Caco-2 (cell line): ENCODE results near the gene CMKLR1. TPM values are rescaled to one million over a fixed set of nuclear protein-coding genes. Genes with fewer than 3 reads are reported as not detected.

Experiments used
- BruUV-seq: library from RNA; stranded (reverse); fragments of 400-500 nt; replicated peaks from 2 replicates; lab custom pipeline; 2021; lab: Mats Ljungman, UMichigan
- CTCF ChIA-PET: fragments of 300-600 bp; sonication (Branson Sonifier 250); formaldehyde crosslinking; loops from one replicate; lab custom pipeline; 2022; ENCODE audit warnings: antibody characterized with exemption; lab: Charles Lee
- POLR2A ChIA-PET: fragments of 300-600 bp; sonication (Branson Sonifier 250); formaldehyde crosslinking; loops from one replicate; lab custom pipeline; 2022; ENCODE audit warnings: antibody characterized with exemption; lab: Charles Lee
- DNase-seq, 2 experiments: peaks; one replicate each; pipeline versions ENCODE4 v3.0.0 to v3.0.0-alpha.2; 2020 to 2022
- H3K27me3 ChIP-seq: replicated peaks from 2 replicates; pipeline ENCODE4 v1.6.0; 2011; ENCODE audit warnings: low read length; ENCODE audit not compliant: control insufficient read depth, insufficient read depth
- H3K36me3 ChIP-seq: 2 replicates; pipeline ENCODE4 v1.5.1; 2011; ENCODE audit warnings: low read length; ENCODE audit not compliant: control insufficient read depth, insufficient read depth
- H3K4me1 ChIP-seq: fragments of 250-450 bp; sonication (Bioruptor Pico); 2 replicates; pipeline ENCODE4 v1.5.1; 2020; ENCODE audit warnings: mild to moderate bottlenecking
- H3K4me3 ChIP-seq: 2 replicates; pipeline ENCODE4 v1.5.1; 2011; ENCODE audit warnings: low read depth, mild to moderate bottlenecking, control low read depth, low read length
- H3K9me3 ChIP-seq: fragments of 250-450 bp; sonication (Bioruptor Pico); 2 replicates; pipeline ENCODE4 v1.5.1; 2020; ENCODE audit warnings: mild to moderate bottlenecking, moderate library complexity
- H3K27ac Mint-ChIP-seq: one replicate; pipeline ENCODE4 v1.8.0; 2022; ENCODE audit warnings: mixed read lengths; ENCODE audit not compliant: unreplicated experiment
- H3K27me3 Mint-ChIP-seq: one replicate; pipeline ENCODE4 v1.8.0; 2022; ENCODE audit warnings: mixed read lengths; ENCODE audit not compliant: insufficient read depth, unreplicated experiment
- H3K36me3 Mint-ChIP-seq: one replicate; pipeline ENCODE4 v1.8.0; 2022; ENCODE audit warnings: mild to moderate bottlenecking, mixed read lengths; ENCODE audit not compliant: insufficient read depth, unreplicated experiment
- H3K4me1 Mint-ChIP-seq: one replicate; pipeline ENCODE4 v1.8.0; 2022; ENCODE audit warnings: low read depth, mixed read lengths; ENCODE audit not compliant: unreplicated experiment
- H3K4me3 Mint-ChIP-seq: one replicate; pipeline ENCODE4 v1.8.0; 2022; ENCODE audit warnings: mild to moderate bottlenecking, moderate library complexity, mixed read lengths; ENCODE audit not compliant: unreplicated experiment
- H3K9me3 Mint-ChIP-seq: one replicate; pipeline ENCODE4 v1.8.0; 2022; ENCODE audit warnings: mixed read lengths; ENCODE audit not compliant: unreplicated experiment
- CTCF ChIP-seq, 2 experiments: fragments of 200-600 bp in 1 of 2; IDR thresholded peaks; 1 replicate in 1 of 2; 2 replicates in 1 of 2; pipeline versions ENCODE4 v1.5.1 to v1.8.0; 2011 to 2022; ENCODE audit warnings: antibody characterized with exemption in 1 of 2, control low read depth in 1 of 2, inconsistent platforms in 1 of 2, low read depth in 1 of 2, low read length in 1 of 2, mild to moderate bottlenecking in 1 of 2, moderate library complexity in 1 of 2; ENCODE audit not compliant: insufficient read depth in 1 of 2, severe bottlenecking in 1 of 2, unreplicated experiment in 1 of 2
- intact Hi-C: fragments of 100-400 bp; cut with micrococcal nuclease; formaldehyde crosslinking; loops from one replicate; pipeline ENCODE4 v1.10.0; 2022; ENCODE audit not compliant: unreplicated experiment
- total RNA-seq: library from RNA; stranded (reverse); gene quantifications from 2 replicates; pipeline ENCODE4 v1.2.3, GENCODE V29; 2022

Gene CMKLR1
- total RNA-seq, 1 experiment from 2014 or later: not detected

- H3K27me3 Mint-ChIP-seq: peaks cover 2% of the 10 kb centered on the region
- no peaks in the 10 kb centered on the region; the same call in 1 of the 2 replicates for H3K27me3 ChIP-seq
- no peaks in the 10 kb centered on the region for H3K36me3 Mint-ChIP-seq
- no peak overlapping the region for H3K4me3 Mint-ChIP-seq
- no peak for DNase-seq
- POLR2A ChIA-PET: no interaction called here
- H3K27ac Mint-ChIP-seq: no peak overlapping the region
- intact Hi-C loops: no loop called here
- H3K4me3 ChIP-seq: no peak overlapping the region
- BruUV-seq: no TSS peak
- H3K4me1 Mint-ChIP-seq: no peaks in the 10 kb centered on the region
- H3K9me3 Mint-ChIP-seq: no peaks in the 10 kb centered on the region
- H3K36me3 ChIP-seq: no peaks in the 10 kb centered on the region
- H3K9me3 ChIP-seq: no peaks in the 10 kb centered on the region
- no peak for TF ChIP-seq CTCF (IDR thresholded peaks at IDR 0.05; ENCODE audit: insufficient read depth in 1 of 2, low read depth in 1 of 2, low read length in 1 of 2, severe bottlenecking in 1 of 2, unreplicated experiment in 1 of 2)
- H3K4me1 ChIP-seq: no peaks in the 10 kb centered on the region
- CTCF ChIA-PET: no interaction called here
These were observed 97.0 kb downstream of the CMKLR1 start for GRCh38 chr12:108241986-108242703.

- H3K9me3 Mint-ChIP-seq: no peaks in the 10 kb centered on the region
- no peaks in the 10 kb centered on the region for H3K36me3 Mint-ChIP-seq
- H3K27ac Mint-ChIP-seq: no peak overlapping the region
- TF ChIP-seq CTCF (IDR thresholded peaks at IDR 0.05; ENCODE audit: insufficient read depth in 1 of 2, low read depth in 1 of 2, low read length in 1 of 2, severe bottlenecking in 1 of 2, unreplicated experiment in 1 of 2): no peak
- no peak overlapping the region for H3K4me3 ChIP-seq
- BruUV-seq: no TSS peak
- intact Hi-C loops: no loop called here
- no peak overlapping the region for H3K4me3 Mint-ChIP-seq
- ChIA-PET CTCF (no interaction called here), POLR2A (no interaction called here)
- DNase-seq: no peak
- H3K36me3 ChIP-seq: no peaks in the 10 kb centered on the region
- no peaks in the 10 kb centered on the region for H3K4me1 ChIP-seq
- H3K9me3 ChIP-seq: no peaks in the 10 kb centered on the region
- no peaks in the 10 kb centered on the region for H3K4me1 Mint-ChIP-seq
- peaks cover 8% of the 10 kb centered on the region for H3K27me3 Mint-ChIP-seq
- H3K27me3 ChIP-seq: no peaks in the 10 kb centered on the region
These were observed 98.2 kb downstream of the CMKLR1 start for GRCh38 chr12:108240928-108241327.

GRCh38 chr12:108240027-108240785 lies 98.9 kb downstream of the CMKLR1 start:
- POLR2A ChIA-PET: no interaction called here
- CTCF ChIA-PET: no interaction called here
- peaks cover 8% of the 10 kb centered on the region for H3K27me3 Mint-ChIP-seq
- no peaks in the 10 kb centered on the region for H3K4me1 ChIP-seq
- H3K36me3 ChIP-seq: no peaks in the 10 kb centered on the region
- H3K9me3 ChIP-seq: no peaks in the 10 kb centered on the region
- H3K36me3 Mint-ChIP-seq: no peaks in the 10 kb centered on the region
- no peak overlapping the region for H3K4me3 ChIP-seq
- H3K27me3 ChIP-seq: no peaks in the 10 kb centered on the region
- H3K4me1 Mint-ChIP-seq: no peaks in the 10 kb centered on the region
- intact Hi-C loops: no loop called here
- H3K4me3 Mint-ChIP-seq: no peak overlapping the region
- H3K9me3 Mint-ChIP-seq: no peaks in the 10 kb centered on the region
- no peak for TF ChIP-seq CTCF (IDR thresholded peaks at IDR 0.05; ENCODE audit: insufficient read depth in 1 of 2, low read depth in 1 of 2, low read length in 1 of 2, severe bottlenecking in 1 of 2, unreplicated experiment in 1 of 2)
- no peak for DNase-seq
- H3K27ac Mint-ChIP-seq: no peak overlapping the region
- BruUV-seq: no TSS peak
